ENCODE results near the gene ZNF20. TPM values are rescaled to one million over a fixed set of nuclear protein-coding genes. Genes with fewer than 3 reads are reported as not detected.
"Not testable (repeated sequence)": the region's sequence is repeated elsewhere in the genome, so short reads cannot be mapped to it uniquely, and the experiment has no call there.

Gene ZNF20
- total RNA-seq, 2 experiments from 2014 or later: 5.9 to 7.2 TPM

GRCh38 chr19:12095111-12095790 is 44.9 kb downstream of the ZNF20 start:
- peaks cover 35% of the 10 kb centered on the region for H3K36me3 Mint-ChIP-seq
- H3K9me3 Mint-ChIP-seq: peaks cover 20% of the 10 kb centered on the region
- peaks cover 6% of the 10 kb centered on the region for H3K4me1 Mint-ChIP-seq
- ATAC-seq (ENCODE audit: low read depth) (no peak), DNase-seq (no peak)
- POLR2A ChIA-PET: no interaction called here
- H3K27ac Mint-ChIP-seq: no peak overlapping the region
- no peaks in the 10 kb centered on the region for H3K27me3 Mint-ChIP-seq
- no peak overlapping the region for H3K4me3 Mint-ChIP-seq

GRCh38 chr19:12093777-12094176 is 46.4 kb downstream of the ZNF20 start:
- Mint-ChIP-seq H3K9me3 (peaks cover 10% of the 10 kb centered on the region), H3K4me3 (no peak overlapping the region), H3K27me3 (no peaks in the 10 kb centered on the region), H3K4me1 (peaks cover 6% of the 10 kb centered on the region), H3K36me3 (peaks cover 26% of the 10 kb centered on the region), H3K27ac (no peak overlapping the region)
- POLR2A ChIA-PET: interaction anchor here (0.7 kb wide), 2 partner anchors 26 to 347 kb away, joined by 3 to 4 read pairs; no protein-coding TSS in a partner anchor
- no peak for DNase-seq
- ATAC-seq (ENCODE audit: low read depth): no peak

GRCh38 chr19:12092956-12093355 is 47.2 kb downstream of the ZNF20 start:
- POLR2A ChIA-PET: interaction anchor here (0.7 to 2.9 kb wide), 7 partner anchors 25 to 348 kb away, joined by 3 to 13 read pairs (median 3); partner anchors contain the start of genes ZNF20, ZNF433 and ZNF763
- Mint-ChIP-seq H3K9me3 (peaks cover 7% of the 10 kb centered on the region), H3K4me3 (peak overlapping the region; percentile 88), H3K27ac (peak overlapping the region; percentile 87), H3K4me1 (peaks cover 6% of the 10 kb centered on the region), H3K27me3 (no peaks in the 10 kb centered on the region), H3K36me3 (peaks cover 22% of the 10 kb centered on the region)
- ATAC-seq (ENCODE audit: low read depth) (no peak), DNase-seq (no peak)

- Mint-ChIP-seq H3K27me3 (no peaks in the 10 kb centered on the region), H3K27ac (peak overlapping the region; percentile 87), H3K4me3 (peak overlapping the region; percentile 88), H3K9me3 (peaks cover 9% of the 10 kb centered on the region), H3K36me3 (peaks cover 19% of the 10 kb centered on the region), H3K4me1 (peaks cover 6% of the 10 kb centered on the region)
- POLR2A ChIA-PET: interaction anchor here (0.7 to 2.9 kb wide), 7 partner anchors 30 to 240 kb away, joined by 3 to 13 read pairs (median 3); partner anchors contain the start of genes ZNF20, ZNF433 and ZNF763
- DNase-seq (peak; percentile 81), ATAC-seq (ENCODE audit: low read depth) (peak; percentile 94)
Observed at GRCh38 chr19:12092065-12092867, 47.9 kb downstream of the ZNF20 start.

DNA sequence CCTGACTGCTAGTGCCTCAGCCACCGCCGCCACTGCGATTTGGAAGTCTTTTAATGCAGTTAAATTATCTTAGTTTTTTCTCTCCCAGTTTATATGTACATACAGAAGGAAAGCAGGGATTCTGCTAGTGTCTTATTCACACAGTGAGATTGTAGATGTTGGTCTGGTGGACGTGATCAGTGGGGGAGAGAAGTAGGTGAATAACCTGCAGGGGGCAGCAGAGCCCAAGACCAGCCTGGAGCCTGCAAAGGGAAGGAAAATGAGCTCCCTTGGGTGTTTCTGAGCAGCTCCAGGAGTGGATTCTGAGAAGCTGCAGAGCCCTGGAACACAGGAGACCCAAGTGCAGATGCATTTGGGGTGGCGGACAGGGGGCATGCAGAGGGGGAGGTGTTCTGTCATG is 49.3 kb downstream of the ZNF20 start:
- H3K36me3 Mint-ChIP-seq: peaks cover 13% of the 10 kb centered on the region
- ATAC-seq (ENCODE audit: low read depth): peak; percentile 32
- no peaks in the 10 kb centered on the region for H3K27me3 Mint-ChIP-seq
- peak; percentile 75 for DNase-seq
- H3K4me1 Mint-ChIP-seq: peaks cover 6% of the 10 kb centered on the region
- POLR2A ChIA-PET: interaction anchor here (0.6 to 2.9 kb wide), 5 partner anchors 24 to 167 kb away, joined by 3 to 13 read pairs (median 3); partner anchors contain the start of genes ZNF136 and ZNF20
- peak overlapping the region; percentile 1 for H3K4me3 Mint-ChIP-seq
- H3K27ac Mint-ChIP-seq: peak overlapping the region; percentile 2
- H3K9me3 Mint-ChIP-seq: peaks cover 10% of the 10 kb centered on the region

DNA sequence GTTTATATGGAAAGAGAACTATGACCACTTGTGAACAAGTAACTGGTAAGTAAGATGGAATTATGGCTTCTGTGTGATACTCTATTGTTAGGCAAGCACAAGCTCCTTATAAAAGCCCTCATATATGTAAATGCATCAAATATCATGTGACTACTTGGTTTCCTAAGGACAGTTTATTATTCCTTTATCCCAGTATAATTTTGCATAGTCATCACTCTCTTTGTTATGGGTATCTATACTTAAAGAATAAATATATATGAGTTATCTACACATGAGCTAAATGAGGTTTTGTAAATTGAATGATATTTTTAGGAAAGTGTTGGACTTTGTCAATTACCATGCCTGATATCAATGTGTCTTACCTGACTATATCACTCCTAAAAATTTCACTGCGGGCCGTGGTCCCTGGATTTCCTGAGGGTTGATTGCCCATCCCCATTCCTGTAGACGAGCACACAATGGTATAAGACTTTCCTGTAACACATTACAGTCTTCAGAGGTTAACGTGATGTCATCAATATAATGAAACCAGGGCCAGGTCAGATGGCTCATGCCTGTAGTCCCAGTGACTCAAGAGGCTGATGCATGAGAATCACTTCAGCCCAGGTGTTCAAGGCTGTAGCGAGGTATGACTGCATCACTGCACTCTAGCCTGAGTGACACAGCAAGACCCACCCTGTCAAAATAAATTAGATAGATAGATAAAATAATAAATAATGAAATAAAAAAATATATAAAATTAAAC is 54.9 kb downstream of the ZNF20 start:
- Mint-ChIP-seq H3K4me1 (peaks cover 2% of the 10 kb centered on the region), H3K36me3 (peaks cover 7% of the 10 kb centered on the region), H3K27ac (no peak overlapping the region), H3K4me3 (no peak overlapping the region), H3K9me3 (peaks cover 14% of the 10 kb centered on the region), H3K27me3 (no peaks in the 10 kb centered on the region)
- DNase-seq (no peak), ATAC-seq (ENCODE audit: low read depth) (no peak)
- POLR2A ChIA-PET: no interaction called here

GRCh38 chr19:12083336-12083735 is 56.8 kb downstream of the ZNF20 start:
- H3K27me3 Mint-ChIP-seq; H3K4me3 Mint-ChIP-seq; H3K4me1 Mint-ChIP-seq; DNase-seq; ATAC-seq (ENCODE audit: low read depth); H3K36me3 Mint-ChIP-seq; POLR2A ChIA-PET; H3K27ac Mint-ChIP-seq: not testable (repeated sequence)
- peaks cover 14% of the 10 kb centered on the region for H3K9me3 Mint-ChIP-seq

Other genes starting within 250 kb of the ZNF20 start
- gene ZNF700, start 215.2 kb downstream of the ZNF20 start, total RNA-seq: 10 to 100 TPM; 24.7 to 26.1 TPM
- gene ZNF763, start 175.3 kb downstream of the ZNF20 start, total RNA-seq: 1 to 10 TPM; 5.2 to 6.1 TPM
- 1 to 10 TPM; 1.5 to 1.8 TPM for gene ZNF433, start 104.7 kb downstream of the ZNF20 start, total RNA-seq
- gene ZNF878, start 87.4 kb downstream of the ZNF20 start, total RNA-seq: 1 to 10 TPM in 1 of 2 experiments, under 1 TPM in 1; 0.91 to 1.2 TPM
- gene ZNF844, start 75.6 kb downstream of the ZNF20 start, total RNA-seq: 1 to 10 TPM; 6.7 to 9.1 TPM
- gene ZNF625, start 16.4 kb upstream of the ZNF20 start, total RNA-seq: 1 to 10 TPM; 7.2 to 8.2 TPM
- gene ZNF136, start 22.7 kb upstream of the ZNF20 start, total RNA-seq: 10 to 100 TPM; 16.4 to 18.2 TPM
- gene ZNF44, start 154.5 kb upstream of the ZNF20 start, total RNA-seq: 10 to 100 TPM; 20.8 to 21.8 TPM
- gene ZNF563, start 193.3 kb upstream of the ZNF20 start, total RNA-seq: 1 to 10 TPM; 5.2 to 6.3 TPM
- gene ZNF442, start 225.3 kb upstream of the ZNF20 start, total RNA-seq: 1 to 10 TPM; 2.6 to 4.3 TPM